Right ventricle myocardium inferior (tissue), 1 donor: ENCODE results near the gene FASTK. TPM values are rescaled to one million over a fixed set of nuclear protein-coding genes. Genes with fewer than 3 reads are reported as not detected.
"Not testable (repeated sequence)": the region's sequence is repeated elsewhere in the genome, so short reads cannot be mapped to it uniquely, and the experiment has no call there.

ENCODE experiments used
- ATAC-seq: fragments of 200-7000 bp; cut with Tn5 transposase; one replicate; pipeline ENCODE4 v1.9.1; 2020; ENCODE audit warnings: mild to moderate bottlenecking, moderate library complexity
- DNase-seq: peaks from one replicate; pipeline ENCODE4 v3.0.0; 2021; ENCODE audit errors: missing footprints
- intact Hi-C: fragments of 100-400 bp; cut with DNase I; formaldehyde crosslinking; loops from one replicate; pipeline ENCODE4 v1.11.0; 2022
- total RNA-seq: library from RNA; stranded (reverse); fragmentation: NEBNext Ultra II Directional; extraction: Animal tissue kit (Norgen Biotek cat#: 25700); gene quantifications from one replicate; pipeline ENCODE4 v1.2.1, GENCODE V29; 2021
- donor health status: DM: no; HTN: yes; CAD: no; lungs with severe emphysema.

The FASTK gene
- total RNA-seq, 1 donor from 2014 or later: 79.2 TPM

DNA sequence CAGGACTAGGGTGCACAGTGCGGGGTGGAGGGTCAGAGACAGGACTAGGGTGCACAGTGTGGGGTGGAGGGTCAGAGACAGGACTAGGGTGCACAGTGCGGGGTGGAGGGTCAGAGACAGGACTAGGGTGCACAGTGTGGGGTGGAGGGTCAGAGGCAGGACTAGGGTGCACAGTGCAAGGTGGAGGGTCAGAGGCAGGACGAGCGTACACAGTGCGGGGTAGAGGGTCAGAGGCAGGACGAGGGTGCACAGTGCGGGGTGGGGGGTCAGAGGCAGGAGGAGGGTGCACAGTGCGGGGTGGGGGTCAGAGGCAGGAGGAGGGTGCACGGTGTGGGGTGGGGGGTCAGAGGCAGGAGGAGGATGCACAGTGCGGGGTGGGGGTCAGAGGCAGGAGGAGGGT is 37.2 kb downstream of the FASTK start:
- intact Hi-C loops, ATAC-seq: not testable (repeated sequence)

DNA sequence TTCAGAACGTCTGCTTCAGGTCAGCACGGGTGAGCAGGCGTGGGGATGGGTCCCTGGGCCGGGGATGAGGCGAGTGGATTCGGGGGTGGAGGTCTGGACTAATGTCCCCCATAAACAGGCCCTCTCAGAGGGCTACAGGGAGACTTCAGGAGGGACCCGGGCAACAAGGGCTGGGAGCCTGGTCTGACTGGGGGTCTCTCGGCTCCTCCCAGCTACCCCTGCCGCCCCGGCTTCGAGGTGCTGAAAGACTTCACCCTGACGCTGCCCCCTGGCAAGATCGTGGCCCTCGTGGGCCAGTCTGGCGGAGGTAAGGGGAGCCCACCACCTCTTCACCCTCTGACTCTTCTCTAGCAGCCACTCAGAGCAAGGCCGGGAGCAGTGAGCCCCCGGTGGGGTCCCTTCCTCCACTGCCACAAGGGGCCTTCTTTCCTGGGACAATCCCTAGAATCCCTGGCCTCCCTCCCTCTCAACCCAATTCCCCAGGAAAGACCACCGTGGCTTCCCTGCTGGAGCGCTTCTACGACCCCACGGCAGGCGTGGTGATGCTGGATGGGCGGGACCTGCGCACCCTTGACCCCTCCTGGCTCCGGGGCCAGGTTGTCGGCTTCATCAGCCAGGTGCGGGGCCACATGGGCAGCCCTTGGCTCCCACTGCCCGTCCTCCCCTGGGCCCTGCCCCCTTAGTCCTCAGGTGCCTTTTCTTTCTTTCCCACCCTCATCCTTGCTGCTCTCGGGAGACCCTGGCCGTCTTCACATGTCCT is 39.8 kb downstream of the FASTK start:
- intact Hi-C loops: no loop called here
- DNase-seq: no peak
- no peak for ATAC-seq

More for the DNA sequence above, 37.2 kb downstream of the FASTK start:
- peak; percentile 57 for DNase-seq

DNA sequence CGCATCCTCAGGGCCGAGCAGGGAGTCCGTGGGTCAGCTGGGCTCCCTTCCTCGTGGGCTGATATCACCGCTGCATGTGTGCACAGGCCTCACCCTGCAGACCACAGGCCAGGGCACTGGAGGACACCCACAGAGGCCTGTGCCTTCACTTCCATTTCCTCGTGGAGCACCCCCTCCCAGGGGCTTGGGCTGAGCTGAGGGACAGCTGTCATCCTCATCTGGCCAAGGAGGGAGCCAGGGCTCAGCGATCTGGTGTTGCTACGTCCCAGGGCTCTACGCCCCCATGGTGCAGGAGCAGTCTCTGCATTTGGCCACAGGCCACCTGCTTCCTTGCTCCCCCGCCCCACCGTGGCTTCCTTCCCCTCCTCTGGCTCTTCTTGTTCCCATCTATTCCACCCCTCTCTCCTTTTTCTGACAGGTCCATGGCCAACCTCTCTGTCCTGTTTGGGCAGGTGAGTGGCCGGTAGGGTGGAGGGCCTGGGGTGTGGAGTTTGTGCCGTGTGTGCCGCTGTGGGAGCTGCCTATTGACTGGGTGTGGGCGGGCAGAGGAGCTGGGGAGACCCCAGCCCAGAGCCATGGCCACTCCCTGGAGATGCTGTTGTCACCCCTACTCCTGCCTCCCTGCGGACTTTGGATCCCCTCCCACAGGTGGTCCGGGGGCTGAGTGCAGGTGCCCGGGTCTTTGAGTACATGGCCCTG is 40.6 kb downstream of the FASTK start:
- DNase-seq: peak; percentile 27
- no peak for ATAC-seq
- intact Hi-C loops: no loop called here

DNA sequence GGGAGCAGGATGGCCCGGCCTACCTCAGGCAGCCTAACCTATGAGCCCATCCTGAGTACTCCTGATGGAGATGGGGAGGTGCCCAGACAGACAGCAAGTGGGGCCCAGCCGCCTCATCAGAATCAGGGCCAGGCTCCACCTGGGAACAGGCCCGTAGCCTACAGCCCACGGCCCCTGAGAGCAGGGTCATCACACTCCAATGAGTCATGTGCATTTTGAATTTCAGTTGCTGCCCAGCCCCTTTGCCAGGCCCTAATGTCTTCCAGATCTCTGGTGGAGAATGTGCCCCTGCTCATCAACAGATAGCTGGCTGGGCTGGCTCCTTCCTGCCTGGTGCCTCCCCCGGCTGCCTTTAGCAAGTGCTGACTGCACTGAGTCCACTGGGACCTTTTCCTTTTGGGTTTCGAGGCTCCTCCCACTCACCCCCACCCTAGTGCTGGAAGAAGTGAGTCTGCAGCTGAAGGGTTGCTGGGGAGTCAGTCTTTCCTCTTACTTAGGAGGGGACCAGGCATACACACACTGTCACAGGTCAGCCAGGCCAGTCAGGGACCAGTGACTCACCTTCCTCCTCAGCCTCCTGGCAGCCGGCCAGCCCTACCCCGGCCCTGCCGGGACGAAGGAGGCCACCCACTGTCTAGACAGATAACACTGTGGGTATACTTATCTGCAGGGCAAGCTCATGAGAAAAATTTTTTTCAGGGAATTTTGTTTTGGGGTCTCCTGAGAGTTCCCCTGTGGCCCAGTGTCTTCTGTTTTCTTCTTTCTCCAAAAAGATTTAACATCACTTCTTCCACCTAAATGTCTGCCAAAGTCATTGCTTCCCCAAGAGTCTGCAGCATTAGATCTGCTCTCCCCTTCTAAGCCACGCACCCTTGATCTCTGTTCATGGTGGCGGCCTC is 41.4 kb downstream of the FASTK start:
- DNase-seq (peak; percentile 74), ATAC-seq (no peak)
- intact Hi-C loops: no loop called here

DNA sequence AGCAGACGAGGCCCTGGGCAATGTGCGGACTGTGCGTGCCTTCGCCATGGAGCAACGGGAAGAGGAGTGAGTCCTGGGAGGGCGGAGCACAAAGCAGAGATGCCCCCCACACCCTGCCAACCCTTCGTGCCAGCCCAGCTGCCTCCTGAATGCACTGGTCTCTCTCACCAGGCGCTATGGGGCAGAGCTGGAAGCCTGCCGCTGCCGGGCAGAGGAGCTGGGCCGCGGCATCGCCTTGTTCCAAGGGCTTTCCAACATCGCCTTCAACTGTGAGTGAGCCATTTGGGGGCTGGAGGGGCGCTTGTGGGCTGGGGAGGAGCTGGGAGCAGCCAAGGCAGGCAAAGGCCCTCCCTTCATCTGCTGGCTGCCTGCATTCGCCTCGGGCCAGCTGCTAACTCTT is 44.7 kb downstream of the FASTK start:
- DNase-seq (peak; percentile 53), ATAC-seq (no peak)
- intact Hi-C loops: no loop called here

DNA sequence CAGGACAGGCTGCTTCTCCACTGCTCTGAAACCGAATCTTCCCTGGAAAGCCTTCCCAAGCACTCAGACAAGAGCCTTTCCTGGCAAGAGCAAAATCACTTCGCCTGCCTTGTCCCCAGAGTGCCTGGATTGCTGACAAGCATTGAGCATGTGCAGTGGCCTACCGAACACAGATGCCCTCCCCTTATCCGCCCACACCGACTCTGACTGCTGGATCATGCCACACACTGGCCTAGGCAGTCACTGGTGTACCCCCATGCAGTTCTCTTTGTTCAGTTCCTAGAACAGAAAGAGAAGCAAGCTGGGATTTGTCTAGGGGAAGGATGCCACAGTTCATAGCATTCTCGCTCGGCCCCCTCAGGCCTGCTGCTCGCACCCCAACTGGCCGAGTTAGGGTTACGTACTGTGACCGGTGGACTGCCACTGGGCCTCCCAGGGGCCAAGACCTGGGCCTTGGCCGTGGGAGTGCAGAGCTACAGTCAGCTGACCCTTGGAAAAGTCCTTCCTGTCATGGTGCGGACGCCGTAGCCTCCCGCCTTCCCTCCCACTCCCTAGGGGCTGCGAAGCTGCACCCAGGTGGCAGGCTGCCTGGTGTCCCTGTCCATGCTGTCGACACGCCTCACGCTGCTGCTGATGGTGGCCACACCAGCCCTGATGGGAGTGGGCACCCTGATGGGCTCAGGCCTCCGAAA is 45.4 kb downstream of the FASTK start:
- peak; percentile 77 for ATAC-seq
- intact Hi-C loops: no loop called here
- DNase-seq: peak; percentile 57

DNA sequence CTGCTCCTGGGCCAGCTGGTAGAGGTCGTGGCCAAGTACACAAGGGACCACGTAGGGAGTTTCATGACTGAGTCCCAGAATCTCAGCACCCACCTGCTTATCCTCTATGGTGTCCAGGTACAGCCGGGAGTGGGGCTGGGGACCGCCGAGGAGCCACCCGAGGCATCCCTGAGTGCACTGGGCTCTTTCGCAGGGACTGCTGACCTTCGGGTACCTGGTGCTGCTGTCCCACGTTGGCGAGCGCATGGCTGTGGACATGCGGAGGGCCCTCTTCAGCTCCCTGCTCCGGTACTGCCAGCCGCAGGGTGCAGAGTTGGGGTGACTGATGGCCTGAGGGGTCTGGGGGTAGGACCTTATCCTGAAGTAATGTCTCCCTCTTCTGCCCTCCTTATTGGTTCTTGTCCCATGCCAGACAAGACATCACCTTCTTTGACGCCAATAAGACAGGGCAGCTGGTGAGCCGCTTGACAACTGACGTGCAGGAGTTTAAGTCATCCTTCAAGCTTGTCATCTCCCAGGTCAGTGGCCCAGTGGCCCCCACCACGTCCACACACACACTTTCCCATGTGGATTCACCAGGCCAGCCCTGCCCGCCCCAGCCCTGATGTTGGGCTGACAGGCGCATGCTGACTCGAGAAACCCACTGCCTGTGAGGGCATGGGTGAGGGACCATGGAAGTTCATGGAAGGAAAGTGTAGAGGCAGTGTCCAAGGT is 46.1 kb downstream of the FASTK start:
- DNase-seq (peak; percentile 50), ATAC-seq (no peak)
- intact Hi-C loops: no loop called here

DNA sequence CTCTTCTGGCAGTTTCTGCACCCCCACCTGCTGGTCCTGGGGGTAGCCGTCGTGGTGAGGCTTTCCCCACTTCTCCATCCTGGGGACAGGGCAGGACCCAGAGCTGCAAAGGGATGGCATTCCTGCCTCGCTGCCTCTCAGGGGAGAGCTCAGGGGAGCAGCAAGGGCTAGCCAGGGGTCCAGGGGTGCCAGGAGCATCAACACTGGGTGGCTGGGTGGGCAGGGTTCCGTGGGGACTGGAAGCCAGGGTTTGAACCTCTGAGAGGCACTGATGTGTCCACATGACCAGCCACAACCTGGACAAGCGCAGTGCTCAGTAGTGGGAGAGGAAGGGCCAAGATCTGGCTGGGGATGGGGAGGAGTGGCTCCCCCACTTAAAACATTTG is 46.8 kb downstream of the FASTK start:
- DNase-seq (peak; percentile 55), ATAC-seq (no peak)
- intact Hi-C loops: no loop called here

DNA sequence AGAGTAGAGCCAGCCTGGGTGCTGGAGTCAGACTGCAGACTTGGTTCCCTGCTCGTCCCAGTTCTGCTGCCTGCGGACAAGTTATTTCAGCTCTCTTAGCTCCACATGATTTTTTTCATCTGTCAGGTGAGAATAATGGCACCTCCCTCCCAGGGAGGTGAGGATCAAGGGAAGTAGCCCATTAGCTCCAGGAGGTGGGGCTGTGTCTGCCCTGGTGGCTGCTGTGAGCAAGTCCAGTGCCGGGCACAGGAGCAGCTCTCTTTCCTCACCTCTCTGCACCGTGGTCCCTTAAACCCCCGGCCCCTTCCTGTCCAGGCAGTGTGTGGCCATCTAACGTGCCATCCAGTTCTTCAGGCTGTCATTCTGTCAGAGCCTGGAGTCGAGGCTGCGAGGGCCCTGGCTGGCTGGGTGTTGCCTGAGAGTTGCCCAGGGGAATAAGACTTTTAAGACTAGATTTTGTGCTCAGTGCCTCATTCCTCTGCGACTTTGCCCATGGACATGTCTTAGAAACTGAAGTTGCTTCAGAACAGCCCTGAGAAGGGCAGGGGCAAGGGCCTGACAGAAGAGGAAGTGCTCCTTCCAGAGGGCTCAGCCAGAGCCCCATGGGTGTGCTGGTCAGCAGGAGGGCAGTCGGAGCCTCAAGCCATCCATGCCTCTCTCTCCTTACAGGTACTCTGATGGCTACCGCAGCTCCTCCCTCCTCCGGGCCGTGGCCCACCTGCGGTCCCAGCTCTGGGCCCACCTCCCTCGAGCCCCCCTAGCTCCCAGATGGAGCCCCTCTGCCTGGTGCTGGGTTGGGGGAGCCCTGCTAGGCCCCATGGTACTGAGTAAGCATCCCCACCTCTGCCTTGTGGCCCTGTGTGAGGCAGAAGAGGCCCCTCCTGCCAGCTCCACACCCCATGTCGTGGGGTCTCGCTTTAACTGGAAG is 47.4 kb downstream of the FASTK start:
- intact Hi-C loops: no loop called here
- DNase-seq: peak; percentile 37
- ATAC-seq: no peak

DNA sequence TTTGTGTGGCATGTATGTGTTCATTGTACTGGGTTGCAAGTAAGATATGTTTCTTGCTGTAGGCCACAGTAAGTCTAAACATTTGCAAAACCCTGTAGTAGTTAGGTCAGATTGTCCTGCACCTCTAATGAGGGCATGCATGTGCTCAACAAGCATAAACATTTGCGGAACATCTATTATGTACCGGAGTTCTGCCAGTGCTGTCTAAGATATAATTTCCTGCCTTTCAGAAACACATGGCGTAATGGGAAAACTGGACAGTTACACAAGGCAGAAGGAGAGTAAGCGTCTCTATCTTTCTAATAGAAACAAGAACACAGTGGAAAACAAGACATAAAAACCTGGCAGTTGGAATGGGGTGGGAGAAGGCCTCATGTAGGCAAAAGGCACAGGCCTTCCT is 49.6 kb downstream of the FASTK start:
- ATAC-seq: no peak
- no peak for DNase-seq
- intact Hi-C loops: no loop called here

DNA sequence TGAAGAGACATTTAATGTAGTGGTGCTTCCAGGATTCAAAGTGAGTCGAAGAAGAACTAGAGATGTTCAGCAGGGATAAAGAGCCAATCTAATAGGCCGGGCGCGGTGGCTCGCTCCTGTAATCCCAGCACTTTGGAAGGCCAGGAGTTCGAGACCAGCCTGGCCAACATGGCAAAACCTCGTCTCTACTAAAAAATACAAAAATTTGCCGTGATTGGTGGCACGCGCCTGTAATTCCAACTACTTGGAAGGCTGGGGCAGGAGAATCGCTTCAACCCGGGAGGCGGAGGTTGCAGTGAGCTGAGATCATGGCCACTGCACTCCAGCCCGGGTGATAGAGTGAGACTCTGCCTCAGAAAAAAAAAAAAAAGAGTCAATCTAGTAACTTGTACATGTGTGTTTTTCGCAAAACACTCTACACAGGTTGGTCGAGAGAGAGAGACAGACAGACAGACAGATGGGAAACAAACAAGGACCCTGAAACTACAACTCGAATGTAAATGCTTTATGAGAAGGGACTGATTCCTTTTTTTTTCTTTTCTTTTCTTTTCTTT is 51.6 kb downstream of the FASTK start:
- intact Hi-C loops: loop anchor here (1.0 to 2.0 kb wide), 2 partner anchors 30 to 82 kb away; partner anchors contain the start of gene SLC4A2
- ATAC-seq (no peak), DNase-seq (no peak)

DNA sequence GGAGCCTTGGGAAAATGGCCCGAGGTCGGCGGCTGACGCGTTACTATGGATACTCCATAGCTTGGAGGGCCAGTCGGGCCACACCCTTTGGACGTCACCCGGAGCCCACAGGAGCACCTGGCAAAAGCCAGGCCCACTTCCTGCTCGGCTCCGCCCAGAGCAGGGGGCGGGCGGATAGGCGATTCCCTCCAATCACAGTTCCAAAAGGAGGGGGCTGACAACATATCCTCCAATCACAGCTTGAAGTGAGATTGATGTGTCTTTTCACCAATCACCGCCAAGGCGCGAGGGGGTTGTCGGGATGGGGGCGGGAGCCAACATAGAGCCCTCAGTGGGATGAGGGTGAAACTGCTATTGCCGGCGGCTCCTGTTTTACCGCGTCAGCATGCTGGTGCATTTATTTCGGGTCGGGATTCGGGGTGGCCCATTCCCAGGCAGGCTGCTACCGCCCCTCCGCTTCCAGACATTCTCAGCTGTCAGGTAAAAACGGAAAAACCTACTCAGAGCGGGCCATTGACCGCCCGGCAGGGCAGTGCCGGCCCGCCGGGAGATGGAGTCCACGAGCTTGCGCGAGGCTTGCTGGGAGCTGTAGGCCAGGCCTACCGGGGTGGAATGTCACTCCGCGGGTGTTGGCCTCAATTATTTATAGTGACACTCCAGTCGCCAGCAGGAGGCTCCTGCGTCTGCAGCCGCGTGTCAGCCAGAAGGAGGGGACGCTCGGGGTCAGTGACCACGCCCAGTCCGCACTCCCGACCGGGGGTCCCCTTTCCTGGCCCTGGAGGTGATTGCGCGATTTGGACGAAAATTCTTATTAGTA is 52.3 kb downstream of the FASTK start, which contains the start of gene ABCB8:
TSS of gene ABCB8 (plus strand) at position 320 of the 817 bp plus-strand sequence. CDS start at position 386, 66 bp downstream.
- ATAC-seq: peak; percentile 97
- intact Hi-C loops: loop anchor here (1.0 to 2.0 kb wide), 2 partner anchors 31 to 82 kb away; partner anchors contain the start of gene SLC4A2
- peak; percentile 96 for DNase-seq

DNA sequence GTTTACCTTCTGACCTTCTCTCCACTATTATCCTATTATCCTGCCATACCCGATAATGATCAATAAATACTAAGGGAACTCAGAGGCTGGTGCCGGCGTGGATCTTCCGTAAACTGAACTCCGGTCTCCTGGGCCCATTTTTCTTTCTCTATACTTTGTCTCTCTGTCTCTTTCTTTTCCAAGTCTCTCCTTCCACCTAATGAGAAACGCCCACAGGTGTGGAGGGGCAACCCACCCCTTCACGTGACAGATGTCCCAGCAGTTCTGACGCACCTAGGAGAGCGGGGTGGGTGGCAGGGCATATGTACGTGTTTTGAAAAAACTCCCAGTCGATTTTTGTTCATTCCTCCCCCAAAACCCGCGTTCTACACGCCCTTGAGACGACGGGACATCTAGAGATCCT is 52.9 kb downstream of the FASTK start:
- intact Hi-C loops: loop anchor here (1.0 to 2.0 kb wide), 2 partner anchors 32 to 83 kb away; partner anchors contain the start of gene SLC4A2
- ATAC-seq, DNase-seq: not testable (repeated sequence)

DNA sequence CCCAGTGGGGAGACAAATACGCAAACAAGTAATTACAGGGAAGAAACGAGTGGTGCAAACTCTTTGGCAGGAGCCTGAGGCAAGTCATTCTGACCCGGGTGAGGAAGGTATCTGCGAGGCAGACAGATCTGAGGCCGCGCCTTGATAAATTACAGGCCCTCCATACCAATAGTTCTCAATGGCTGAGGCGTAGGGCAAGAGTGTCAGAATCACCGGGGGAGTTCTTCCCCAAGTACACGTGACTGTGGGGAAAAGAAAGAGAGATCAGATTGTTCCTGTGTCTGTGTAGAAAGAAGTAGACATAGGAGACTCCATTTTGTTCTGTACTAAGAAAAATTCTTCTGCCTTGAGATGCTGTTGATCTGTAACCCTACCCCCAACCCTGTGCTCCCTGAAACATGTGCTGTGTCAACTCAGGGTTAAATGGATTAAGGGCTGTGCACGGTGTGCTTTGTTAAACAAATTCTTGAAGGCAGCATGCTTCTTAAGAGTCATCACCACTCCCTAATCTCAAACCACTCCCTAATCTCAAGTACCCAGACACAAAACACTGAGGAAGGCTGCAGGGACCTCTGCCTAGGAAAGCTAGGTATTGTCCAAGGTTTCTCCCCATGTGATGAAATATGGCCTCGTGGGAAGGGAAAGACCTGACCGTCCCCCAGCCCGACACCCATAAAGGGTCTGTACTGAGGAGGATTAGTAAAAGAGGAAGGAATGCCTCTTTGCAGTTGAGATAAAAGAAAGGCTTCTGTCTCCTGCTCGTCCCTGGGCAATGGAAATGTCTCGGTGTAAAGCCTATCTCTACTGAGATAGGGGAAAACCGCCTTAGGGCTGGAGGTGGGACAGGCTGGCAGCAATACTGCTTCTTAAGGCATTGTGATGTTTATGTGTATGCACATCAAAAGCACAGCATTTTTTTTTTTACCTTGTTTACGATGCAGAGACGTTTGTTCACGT is 53.6 kb downstream of the FASTK start:
- DNase-seq: peak; percentile 20
- ATAC-seq, intact Hi-C loops: not testable (repeated sequence)
